GM19467 (cell line): ENCODE measurements around the gene MINDY4.

Experiments
- ATAC-seq: cut with Tn5 transposase; IDR thresholded peaks from one replicate; pipeline ENCODE4 v1.9.1; 2021; ENCODE audit warnings: mild to moderate bottlenecking, moderate library complexity; ENCODE audit not compliant: unreplicated experiment

Gene MINDY4

DNA sequence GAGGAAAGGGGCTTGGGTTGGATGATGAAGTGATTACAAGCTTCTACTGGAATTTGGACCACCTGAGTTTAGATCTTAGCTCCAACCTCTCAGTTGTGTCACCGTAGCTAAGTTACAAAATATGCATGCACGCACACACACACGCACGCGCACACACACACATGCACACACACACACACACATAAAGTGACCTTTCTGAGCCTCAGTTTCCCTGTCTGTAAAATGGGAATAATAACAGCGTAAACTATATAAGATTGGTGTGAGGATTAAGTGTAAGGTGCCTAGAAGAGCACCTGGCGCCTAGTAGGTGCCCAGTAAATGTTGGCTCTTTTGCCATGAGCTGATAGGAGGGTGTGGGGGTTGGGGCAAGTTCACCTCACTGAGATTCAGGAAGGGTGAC, 127.8 kb downstream of the MINDY4 start:
- ATAC-seq = no peak

DNA sequence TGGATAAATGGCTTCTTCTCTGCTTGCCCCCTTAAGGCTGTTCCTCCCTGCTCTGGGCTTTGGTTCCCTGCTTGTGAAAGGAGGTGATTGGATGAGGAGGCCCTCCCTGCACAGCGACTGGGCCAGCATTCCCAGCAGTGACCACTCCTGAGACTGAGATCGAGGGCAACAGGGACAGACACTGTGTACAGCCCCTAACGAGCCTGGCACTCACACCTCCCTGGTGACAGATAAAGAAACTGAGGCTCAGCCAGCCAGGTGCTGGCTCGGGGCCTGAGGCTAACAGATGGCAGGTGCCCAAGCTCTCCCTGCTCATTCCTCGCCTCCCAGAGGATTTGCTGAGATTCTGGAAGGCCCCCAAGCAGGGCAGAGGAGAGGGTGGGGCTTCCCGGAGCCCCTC, 128.4 kb downstream of the MINDY4 start:
- no peak for ATAC-seq

DNA sequence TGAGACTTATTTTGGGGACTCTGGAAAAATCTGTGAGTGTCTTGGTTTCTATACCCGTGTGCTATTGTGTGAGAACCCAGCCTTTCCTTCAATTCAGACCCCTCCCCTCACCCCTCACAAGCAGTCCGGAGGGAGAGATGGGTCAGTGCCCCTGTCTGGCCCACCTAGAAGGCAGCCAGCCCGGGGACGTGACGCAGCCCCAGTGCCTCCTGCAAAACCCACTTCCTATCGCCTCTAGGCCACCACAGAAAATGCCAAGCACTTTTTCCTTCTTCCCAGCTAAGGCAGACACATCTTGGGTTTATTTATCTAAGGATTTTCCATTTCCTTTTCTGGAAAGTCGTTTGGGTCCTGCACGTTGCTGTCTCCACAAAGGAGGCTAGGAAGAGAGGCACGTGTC, 128.8 kb downstream of the MINDY4 start:
- ATAC-seq = no peak

DNA sequence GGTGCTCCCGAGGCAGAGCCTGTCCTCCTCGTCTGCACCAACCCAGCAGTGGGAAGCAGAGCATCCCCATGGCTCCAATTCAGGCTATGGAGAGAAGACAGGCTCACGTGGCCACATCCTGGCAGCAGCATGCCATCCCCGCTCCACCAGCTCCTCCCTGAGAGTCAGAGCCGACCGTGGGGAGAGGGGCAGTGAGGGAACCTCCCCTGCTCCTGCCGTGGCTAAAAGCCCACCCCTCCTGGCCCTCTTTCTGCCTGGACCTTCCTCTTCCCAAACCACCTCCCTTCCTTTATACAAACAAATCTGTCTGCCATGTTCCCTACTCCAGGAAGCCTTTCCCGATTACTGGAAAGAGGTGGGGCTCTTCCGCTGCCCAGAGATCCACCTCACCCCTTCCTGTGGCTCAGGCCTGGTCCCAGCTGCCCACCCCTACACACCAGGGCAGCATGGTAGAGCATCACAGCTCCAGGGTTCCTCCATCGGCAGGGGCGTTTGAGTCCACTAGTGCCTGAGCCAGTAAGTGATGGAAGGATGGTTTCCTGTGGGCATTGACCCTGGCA, 129.7 kb downstream of the MINDY4 start:
- ATAC-seq = no peak

DNA sequence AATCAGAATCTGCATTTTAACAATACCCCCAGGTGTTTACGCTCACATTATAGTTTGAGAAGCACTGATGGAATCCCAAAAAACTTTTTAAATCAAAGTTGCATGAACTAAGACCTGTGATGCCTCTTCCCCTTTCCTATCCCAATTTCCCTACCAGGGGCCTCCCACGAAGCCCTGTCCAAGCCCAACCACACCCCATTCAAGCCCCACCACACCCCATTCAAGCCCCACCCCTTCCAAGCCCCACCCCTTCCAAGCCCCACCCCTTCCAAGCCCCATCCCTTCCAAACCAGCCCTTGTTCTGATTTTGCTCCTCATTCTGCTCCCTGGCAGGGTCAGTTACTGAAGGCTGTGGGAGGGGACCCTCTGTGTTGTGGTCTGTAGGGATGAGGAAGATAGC, 130.6 kb downstream of the MINDY4 start:
- no peak for ATAC-seq

DNA sequence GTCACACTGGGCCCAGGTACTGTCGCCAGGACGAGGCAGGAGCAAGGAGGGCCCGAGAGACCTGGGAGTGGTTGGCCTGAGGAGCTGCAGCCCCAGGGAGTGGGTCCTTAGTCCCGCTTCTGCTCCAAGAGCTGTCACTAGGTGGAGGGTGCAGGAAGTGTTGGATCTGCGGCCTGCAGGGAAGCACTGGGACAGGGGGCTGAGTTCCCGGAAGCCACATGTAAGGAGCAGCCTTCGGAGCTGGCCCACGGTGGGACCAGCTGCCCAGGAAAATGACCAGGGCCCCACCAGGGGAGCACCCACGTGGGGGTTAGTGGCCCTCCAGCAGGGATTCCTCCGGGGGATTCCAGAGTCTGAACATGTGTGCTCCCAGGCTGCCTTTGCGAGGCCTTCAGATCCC, 131.2 kb downstream of the MINDY4 start:
- no peak for ATAC-seq

DNA sequence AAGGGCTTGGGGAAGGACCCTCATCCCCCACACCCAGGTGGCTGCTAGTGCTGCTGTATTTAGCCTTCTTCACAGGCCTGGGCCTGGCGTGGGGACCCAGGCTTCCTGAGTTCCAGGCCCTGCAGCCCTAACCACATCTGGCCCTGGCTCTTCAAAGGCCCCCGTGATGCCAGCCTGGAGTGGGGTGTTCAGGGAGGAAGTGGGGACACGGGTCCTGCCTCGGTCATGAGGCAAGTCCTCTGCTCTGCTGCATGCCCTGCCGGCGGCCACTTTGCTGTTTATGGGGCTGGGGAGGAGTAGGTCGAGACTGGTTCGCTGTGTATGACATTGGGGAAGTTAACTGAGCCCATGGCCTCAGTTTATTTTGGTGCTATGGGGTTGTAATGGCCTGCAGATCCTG, 131.9 kb downstream of the MINDY4 start:
- no peak for ATAC-seq

DNA sequence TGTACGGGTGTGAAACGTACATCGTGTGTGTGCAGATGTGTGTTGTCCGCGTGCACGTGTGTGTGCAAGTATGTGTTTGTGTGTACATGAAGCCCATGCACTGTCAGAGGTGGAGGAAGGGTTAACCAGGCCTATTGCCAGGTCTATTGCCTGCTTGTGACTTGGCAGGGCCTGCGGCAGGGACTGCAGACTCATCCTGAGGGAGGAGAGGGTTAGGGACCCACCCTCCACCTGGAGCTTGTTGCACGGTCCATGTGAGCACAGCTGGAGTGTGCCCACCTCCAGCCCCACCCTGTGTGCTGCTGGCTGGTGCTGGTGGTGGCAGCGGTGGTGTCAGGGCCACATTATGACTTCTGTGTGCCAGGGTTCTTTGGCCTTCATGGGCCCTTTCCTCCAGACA, 133.3 kb downstream of the MINDY4 start:
- no peak for ATAC-seq

DNA sequence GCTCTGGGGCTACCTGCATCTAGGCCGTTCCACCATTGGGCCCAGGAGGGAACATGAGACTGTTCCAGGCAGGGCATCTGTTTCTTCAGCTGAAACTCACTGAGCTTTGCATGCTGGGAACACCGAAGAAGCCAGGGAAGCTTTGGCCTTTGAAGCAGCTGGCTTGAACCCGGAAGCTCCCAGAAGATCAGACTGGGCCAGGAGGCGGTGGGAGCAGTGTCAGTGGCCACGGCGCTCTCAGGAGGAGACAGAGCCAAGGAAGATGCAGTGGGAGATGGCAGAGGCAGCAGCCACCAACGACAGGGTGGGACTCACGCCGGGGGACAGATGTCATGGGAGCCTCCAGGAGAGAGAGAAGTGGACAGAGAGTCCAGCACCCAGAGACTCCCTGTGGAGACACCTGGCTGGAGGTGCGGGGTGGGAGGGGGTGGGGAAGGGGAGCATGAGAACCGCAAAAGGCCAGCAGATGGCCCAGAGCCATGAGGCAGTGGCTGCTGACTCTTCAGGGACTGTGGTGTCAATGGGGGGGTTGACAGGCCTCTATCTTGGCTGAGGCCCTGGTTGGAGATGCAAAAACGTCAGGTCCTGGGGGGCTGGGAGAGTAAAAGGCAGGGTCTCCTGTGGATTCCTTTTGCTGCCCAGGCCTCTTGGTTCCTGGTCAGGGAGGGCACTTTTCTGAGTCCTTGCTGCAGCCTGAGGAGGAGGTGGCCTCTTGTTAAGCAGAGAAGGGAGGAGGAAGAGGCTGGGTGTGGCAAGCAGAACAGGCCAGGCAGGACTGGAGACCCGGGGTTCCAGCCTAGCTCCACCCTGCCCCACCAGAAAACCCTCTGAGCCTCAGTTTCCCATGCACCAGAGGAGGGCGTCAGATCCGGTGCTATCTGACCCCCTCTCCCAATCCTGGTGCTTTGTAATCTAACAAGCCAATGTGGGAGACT, 134.1 kb downstream of the MINDY4 start:
- no peak for ATAC-seq

DNA sequence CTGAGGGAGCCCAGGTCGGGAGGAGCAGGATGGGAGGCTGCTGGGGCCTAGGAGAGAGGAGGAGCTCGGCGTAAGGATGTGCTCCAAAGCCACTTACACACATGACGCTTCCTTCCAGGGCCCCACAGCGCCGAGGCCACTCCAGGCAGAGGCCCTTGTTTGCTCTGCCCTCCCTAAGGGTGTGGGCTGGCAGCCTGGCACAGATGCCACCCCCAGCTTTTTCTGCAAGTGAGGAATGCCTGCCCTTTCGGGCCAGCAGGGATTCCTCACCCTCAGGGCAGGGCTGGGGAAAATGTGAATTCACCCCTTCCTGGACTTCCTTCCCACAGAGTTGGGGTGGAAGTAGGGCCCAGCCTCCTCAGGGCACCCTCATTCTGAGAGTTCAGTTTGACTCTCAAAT, 134.8 kb downstream of the MINDY4 start:
- ATAC-seq = no peak

DNA sequence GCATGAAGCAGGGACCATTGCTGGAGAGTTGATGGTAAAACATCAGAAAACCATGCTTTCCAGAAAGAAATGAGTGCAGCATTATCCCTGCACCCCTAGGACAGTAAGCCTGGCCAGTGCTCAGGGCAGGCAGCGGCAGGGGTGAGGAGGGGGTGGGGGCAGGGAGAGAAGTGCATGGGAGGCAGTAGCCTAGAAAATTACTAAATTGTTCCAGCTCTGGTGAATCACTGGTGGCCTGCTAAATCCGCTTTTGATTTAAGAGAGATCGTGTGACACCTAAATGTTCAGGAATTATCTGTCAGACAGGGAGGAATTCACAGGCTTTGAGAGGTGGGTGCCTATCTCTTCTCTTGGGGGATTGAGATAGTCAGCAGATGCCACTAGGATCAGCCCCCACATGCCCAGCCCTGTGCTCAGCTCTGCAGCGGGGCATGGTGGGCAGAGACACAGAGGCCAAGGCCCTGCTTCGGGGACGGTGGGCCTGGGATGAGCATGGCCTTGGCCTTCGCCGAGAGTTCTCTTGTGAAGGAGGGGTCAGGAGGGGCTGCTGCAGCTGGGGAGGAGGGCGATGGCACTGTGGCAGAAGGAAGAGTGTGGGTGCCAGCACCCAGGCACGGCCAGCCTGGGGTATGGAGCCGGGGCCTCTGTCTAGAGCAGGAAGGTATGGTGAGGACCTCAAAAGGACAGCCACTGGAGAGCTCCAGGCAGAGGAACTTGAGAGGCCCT, 135.5 kb downstream of the MINDY4 start:
- ATAC-seq = no peak

DNA sequence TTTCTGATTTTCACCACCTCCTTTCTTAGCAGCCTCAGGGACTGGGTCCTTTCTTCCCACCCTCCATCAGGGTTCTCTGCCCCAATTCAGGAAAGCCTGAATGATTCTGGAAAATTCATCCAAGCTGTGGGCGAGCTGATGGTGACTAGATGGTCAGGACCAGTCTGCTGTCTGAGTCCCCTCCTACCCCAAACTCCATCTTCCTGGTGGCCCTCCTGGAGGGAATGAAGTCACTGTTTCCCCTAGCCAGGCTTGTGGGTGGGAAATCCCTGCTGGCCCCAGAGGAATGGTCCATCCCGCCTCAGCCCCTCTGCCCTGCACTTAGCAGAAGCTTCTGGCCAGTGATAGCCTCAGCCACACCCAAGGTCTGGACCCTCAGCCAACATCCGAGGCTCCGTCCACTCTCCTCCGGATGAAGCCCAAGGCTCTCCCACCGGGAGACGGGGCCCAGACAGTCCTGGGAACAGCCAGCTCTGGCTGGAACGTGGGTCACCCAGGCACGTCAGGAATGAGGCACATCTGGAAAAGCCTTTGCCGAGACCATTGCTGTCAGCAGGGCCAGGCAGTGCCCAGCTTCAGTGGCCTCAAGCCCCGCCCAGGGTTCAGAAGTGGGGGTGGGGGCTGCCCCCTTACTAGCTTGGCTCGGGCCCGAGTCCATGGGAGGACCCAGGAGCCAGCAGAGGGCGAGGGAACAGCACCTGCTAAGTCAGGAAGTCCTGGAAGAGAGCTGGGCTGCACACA, 136.5 kb downstream of the MINDY4 start:
- ATAC-seq = no peak

DNA sequence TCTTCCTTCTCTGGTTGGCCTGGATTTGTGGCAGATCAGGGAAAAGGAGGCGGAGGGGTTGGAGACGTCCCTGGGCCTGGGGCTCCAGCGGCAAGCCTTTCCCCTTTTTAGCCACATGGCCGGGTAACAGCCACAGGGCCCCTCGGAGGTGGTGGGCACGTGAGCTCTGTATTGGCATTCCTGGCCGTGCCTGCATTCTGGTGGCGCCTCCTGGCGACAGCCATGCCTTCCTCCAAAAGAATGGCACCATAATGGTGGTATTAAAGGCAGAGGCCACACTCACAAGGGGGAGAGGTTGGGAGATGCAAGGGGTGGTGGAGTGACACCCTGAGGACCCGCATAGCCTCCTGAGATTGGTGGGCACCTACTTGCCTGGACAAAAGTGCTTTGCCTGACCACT, 137.5 kb downstream of the MINDY4 start:
- ATAC-seq = no peak

DNA sequence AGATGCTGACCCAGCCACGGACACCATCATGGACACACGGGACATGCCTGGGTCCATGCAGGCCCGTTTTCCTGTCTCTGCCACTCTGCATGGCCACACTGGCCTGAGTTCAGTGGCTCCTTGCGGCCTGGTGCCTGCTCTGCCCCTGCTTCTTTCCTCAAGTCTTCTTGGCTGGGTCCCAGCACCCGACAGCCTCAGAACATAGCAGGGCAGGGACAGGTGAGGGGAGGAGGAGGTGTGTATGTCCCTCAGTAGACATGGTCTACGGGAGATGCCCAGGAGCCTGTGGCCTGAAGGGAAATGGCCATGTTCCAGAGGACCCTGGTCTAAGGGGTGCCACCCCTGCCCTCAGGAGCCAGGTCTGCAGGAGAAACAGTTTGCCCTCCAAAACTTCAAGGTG, 138.2 kb downstream of the MINDY4 start:
- no peak for ATAC-seq

DNA sequence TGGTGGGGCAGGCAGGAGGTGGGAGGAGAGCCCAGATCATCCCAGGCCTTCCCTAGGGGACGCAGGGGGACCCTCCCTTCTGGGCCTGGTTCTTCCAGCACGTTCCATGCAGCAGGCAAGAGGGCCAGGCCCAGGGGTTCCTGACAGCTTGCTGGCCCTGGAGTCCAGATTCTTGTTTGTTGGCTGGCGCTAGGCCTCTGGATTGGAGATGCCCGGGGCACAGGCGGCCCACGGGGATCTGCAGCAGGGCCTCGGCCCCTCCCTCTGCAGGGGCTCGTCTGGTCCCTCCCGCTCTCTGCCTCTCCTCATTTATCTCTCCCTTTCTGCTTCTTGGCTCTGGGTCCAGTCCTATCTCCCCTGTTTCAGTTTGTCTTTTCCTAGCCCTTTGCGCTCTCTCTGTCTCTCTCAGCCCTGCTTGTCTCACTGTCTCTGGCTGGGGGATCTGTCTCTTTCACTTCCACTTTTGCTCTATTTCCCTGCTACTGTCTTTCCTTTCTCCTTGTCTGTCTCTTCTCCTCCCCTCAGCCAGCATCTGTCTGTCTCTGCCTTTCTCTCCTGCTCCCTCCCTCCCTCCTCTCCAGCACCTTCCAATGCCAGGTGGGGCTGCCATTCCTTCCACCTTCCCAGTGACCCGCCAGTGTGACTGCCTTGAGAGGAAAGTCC, 139.3 kb downstream of the MINDY4 start:
- ATAC-seq = no peak

DNA sequence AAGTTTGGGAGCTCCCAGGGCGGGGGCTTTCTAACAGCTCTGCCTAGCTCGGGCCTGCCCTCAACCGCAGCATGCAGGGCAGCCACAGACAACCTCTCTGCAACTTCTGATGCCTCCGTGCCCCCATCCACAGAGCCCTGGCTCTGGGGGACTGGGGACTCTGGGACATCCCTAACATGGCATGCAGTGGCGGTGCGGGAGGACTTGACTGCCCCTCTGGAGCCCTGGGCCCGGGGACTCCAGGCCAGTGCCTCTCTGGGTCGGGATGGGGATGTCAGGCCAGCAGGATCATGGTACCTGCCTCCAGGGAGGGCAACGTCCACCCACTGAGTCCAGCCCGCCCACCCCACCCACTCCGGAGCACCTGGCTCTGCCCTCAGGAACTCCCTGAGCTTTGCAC, 139.9 kb downstream of the MINDY4 start:
- no peak for ATAC-seq

DNA sequence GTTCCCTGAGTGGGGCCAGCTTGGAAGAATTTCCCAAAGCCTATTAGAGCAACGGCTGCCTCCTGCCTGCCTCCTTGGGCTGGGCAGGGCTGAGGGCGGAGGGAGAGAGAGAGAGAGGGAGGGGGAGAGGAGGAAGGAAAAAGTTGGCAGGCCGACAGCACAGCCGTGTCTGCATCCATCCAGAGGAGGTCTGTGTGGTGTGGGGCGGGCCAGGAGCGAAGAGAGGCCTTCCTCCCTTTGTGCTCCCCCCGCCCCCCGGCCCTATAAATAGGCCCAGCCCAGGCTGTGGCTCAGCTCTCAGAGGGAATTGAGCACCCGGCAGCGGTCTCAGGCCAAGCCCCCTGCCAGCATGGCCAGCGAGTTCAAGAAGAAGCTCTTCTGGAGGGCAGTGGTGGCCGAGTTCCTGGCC, 140.3 kb downstream of the MINDY4 start, which contains the start of gene AQP1:
AQP1 (plus strand) TSS at position 293 of the 409 bp plus-strand sequence; CDS start at position 350, 57 bp downstream.
- ATAC-seq = no peak

DNA sequence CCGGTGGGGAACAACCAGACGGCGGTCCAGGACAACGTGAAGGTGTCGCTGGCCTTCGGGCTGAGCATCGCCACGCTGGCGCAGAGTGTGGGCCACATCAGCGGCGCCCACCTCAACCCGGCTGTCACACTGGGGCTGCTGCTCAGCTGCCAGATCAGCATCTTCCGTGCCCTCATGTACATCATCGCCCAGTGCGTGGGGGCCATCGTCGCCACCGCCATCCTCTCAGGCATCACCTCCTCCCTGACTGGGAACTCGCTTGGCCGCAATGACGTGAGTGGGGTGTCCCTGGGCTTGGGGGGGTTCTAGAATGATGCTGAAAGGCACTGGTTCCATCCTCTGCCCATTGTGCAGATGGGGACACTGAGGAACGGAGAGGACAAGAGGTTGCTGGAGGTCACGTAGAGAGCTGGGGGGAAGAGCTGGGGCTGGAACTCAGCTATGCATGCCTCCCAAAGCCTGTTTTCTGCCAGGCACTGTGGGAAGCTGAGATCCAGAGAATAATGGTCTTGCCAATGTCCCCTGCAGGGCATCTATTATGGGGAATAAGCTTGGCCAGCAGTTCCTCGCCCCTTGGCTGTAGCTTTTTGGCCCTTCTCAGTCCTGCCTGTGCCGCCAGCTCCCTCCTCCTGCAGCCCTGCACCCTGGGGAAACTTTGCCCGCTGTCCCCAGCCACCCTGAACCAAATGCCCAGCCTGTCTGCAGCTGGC, 141.0 kb downstream of the MINDY4 start:
- no peak for ATAC-seq

DNA sequence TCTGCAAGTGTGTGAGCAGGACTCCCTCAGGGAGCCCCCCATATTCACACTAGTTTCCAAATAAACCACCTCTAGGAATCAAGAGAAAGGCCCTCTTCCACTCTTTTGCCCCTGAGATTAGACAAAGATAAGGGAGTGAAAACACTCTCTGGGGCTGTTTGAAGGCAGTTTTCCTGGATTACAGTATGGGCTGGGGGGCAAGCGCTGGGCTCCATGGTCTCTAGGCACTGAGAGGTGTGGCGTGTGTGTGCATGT, 141.4 kb downstream of the MINDY4 start:
- ATAC-seq = no peak
